ENCODE results near the gene CD53. TPM values are rescaled to one million over a fixed set of nuclear protein-coding genes. Genes with fewer than 3 reads are reported as not detected.

The CD53 gene
- total and polyA plus RNA-seq, 4 donors: 10.7 to 30.4 (median 21.7) TPM

- peaks cover 0 to 6% (median 0%) of the 10 kb centered on the region in 4 donors for H3K9me3 ChIP-seq (ENCODE audit: control insufficient read depth in 4 of 4, low read length in 3 of 4)
- DNase-seq (ENCODE audit: low spot score): no peak
- no peaks in the 10 kb centered on the region for H3K36me3 ChIP-seq (ENCODE audit: control insufficient read depth in 4 of 4, insufficient read depth in 3 of 4, low read depth in 1 of 4, low read length in 3 of 4)
- 85% methylated on average over 3 of the region's 3 CpGs for WGBS
- H3K4me3 ChIP-seq (ENCODE audit: low read depth in 1 of 3, low read length in 3 of 3): no peak overlapping the region
- H3K4me1 ChIP-seq (ENCODE audit: control insufficient read depth in 4 of 4, insufficient read depth in 4 of 4, low read length in 3 of 4): no peaks in the 10 kb centered on the region
- no peaks in the 10 kb centered on the region for H3K27me3 ChIP-seq (ENCODE audit: control insufficient read depth in 4 of 4, insufficient read depth in 4 of 4, low read length in 3 of 4)
- TF ChIP-seq EGR1 (IDR thresholded peaks at IDR 0.05; ENCODE audit: low read depth in 2 of 2) (no peak), GABPA (IDR thresholded peaks at IDR 0.05 in 1 of 2, conservative IDR thresholded peaks at IDR 0.05 in 1 of 2) (no peak), RAD21 (IDR thresholded peaks at IDR 0.05) (no peak), RXRA (IDR thresholded peaks at IDR 0.05) (no peak), HNF4G (IDR thresholded peaks at IDR 0.05) (no peak), NR2F2 (IDR thresholded peaks at IDR 0.05) (no peak), FOXA2 (IDR thresholded peaks at IDR 0.05) (no peak), REST (IDR thresholded peaks at IDR 0.05) (no peak)
- no peak overlapping the region for H3K27ac ChIP-seq (ENCODE audit: low read depth in 1 of 2, low read length in 2 of 2)
- H3K9ac ChIP-seq (ENCODE audit: low read depth in 1 of 2, low read length in 2 of 2): no peak overlapping the region
Measured at GRCh38 chr1:110914676-110915075, 41.7 kb downstream of the CD53 start.

GRCh38 chr1:110915804-110916203 is 42.9 kb downstream of the CD53 start:
- Histone ChIP-seq H3K4me1 (ENCODE audit: control insufficient read depth in 4 of 4, insufficient read depth in 4 of 4, low read length in 3 of 4) (no peaks in the 10 kb centered on the region), H3K9me3 (ENCODE audit: control insufficient read depth in 4 of 4, low read length in 3 of 4) (peaks cover 0 to 6% (median 0%) of the 10 kb centered on the region in 4 donors), H3K27me3 (ENCODE audit: control insufficient read depth in 4 of 4, insufficient read depth in 4 of 4, low read length in 3 of 4) (no peaks in the 10 kb centered on the region), H3K27ac (ENCODE audit: low read depth in 1 of 2, low read length in 2 of 2) (no peak overlapping the region), H3K36me3 (ENCODE audit: control insufficient read depth in 4 of 4, insufficient read depth in 3 of 4, low read depth in 1 of 4, low read length in 3 of 4) (no peaks in the 10 kb centered on the region), H3K4me3 (ENCODE audit: low read depth in 1 of 3, low read length in 3 of 3) (no peak overlapping the region), H3K9ac (ENCODE audit: low read depth in 1 of 2, low read length in 2 of 2) (no peak overlapping the region)
- DNase-seq (ENCODE audit: low spot score): no peak
- TF ChIP-seq NR2F2 (IDR thresholded peaks at IDR 0.05) (no peak), FOXA2 (IDR thresholded peaks at IDR 0.05) (no peak), REST (IDR thresholded peaks at IDR 0.05) (no peak), TAF1 (conservative IDR thresholded peaks at IDR 0.05) (no peak), JUND (IDR thresholded peaks at IDR 0.05) (no peak), HNF4G (IDR thresholded peaks at IDR 0.05) (no peak), RXRA (IDR thresholded peaks at IDR 0.05) (no peak), ZBTB33 (IDR thresholded peaks at IDR 0.05) (no peak), MAX (IDR thresholded peaks at IDR 0.05) (no peak), HNF4A (conservative IDR thresholded peaks at IDR 0.05) (no peak), RAD21 (IDR thresholded peaks at IDR 0.05) (no peak), SP1 (IDR thresholded peaks at IDR 0.05) (no peak), YY1 (IDR thresholded peaks at IDR 0.05) (no peak), GABPA (IDR thresholded peaks at IDR 0.05 in 1 of 2, conservative IDR thresholded peaks at IDR 0.05 in 1 of 2) (no peak), EGR1 (IDR thresholded peaks at IDR 0.05; ENCODE audit: low read depth in 2 of 2) (no peak), FOXA1 (IDR thresholded peaks at IDR 0.05) (no peak), ATF3 (IDR thresholded peaks at IDR 0.05) (no peak), CTCF (IDR thresholded peaks at IDR 0.05; ENCODE audit: low read depth, low read length, missing input control) (no peak)
- 72% methylated on average over 2 of the region's 2 CpGs for WGBS
